ENCODE data around the gene KAT6B. TPM values are rescaled to one million over a fixed set of nuclear protein-coding genes. Genes with fewer than 3 reads are reported as not detected.

The KAT6B gene
- total RNA-seq, 1 donor from 2014 or later = 18.1 TPM

- no peak for TF ChIP-seq CTCF (IDR thresholded peaks at IDR 0.05; ENCODE audit: unreplicated experiment)
- Mint-ChIP-seq H3K9me3 (ENCODE audit: unreplicated experiment) (no peaks in the 10 kb centered on the region), H3K36me3 (ENCODE audit: low read depth, unreplicated experiment) (no peaks in the 10 kb centered on the region), H3K4me1 (ENCODE audit: unreplicated experiment) (peaks cover 8% of the 10 kb centered on the region), H3K27ac (ENCODE audit: unreplicated experiment) (no peak overlapping the region), H3K27me3 (ENCODE audit: unreplicated experiment) (no peaks in the 10 kb centered on the region), H3K4me3 (ENCODE audit: unreplicated experiment) (no peak overlapping the region)
- no peak for DNase-seq (ENCODE audit: low spot score)
These were observed 29.0 kb downstream of the KAT6B start for GRCh38 chr10:74855439-74855838.

- no peak for DNase-seq (ENCODE audit: low spot score)
- no peak overlapping the region for H3K4me3 Mint-ChIP-seq (ENCODE audit: unreplicated experiment)
- H3K36me3 Mint-ChIP-seq (ENCODE audit: low read depth, unreplicated experiment) = no peaks in the 10 kb centered on the region
- H3K9me3 Mint-ChIP-seq (ENCODE audit: unreplicated experiment) = no peaks in the 10 kb centered on the region
- no peak overlapping the region for H3K27ac Mint-ChIP-seq (ENCODE audit: unreplicated experiment)
- TF ChIP-seq CTCF (IDR thresholded peaks at IDR 0.05; ENCODE audit: unreplicated experiment) = no peak
- H3K27me3 Mint-ChIP-seq (ENCODE audit: unreplicated experiment) = no peaks in the 10 kb centered on the region
- peaks cover 8% of the 10 kb centered on the region for H3K4me1 Mint-ChIP-seq (ENCODE audit: unreplicated experiment)
These were observed 30.5 kb downstream of the KAT6B start for GRCh38 chr10:74856940-74857339.

- TF ChIP-seq CTCF (IDR thresholded peaks at IDR 0.05; ENCODE audit: unreplicated experiment) = no peak
- Mint-ChIP-seq H3K36me3 (ENCODE audit: low read depth, unreplicated experiment) (no peaks in the 10 kb centered on the region), H3K27me3 (ENCODE audit: unreplicated experiment) (no peaks in the 10 kb centered on the region), H3K9me3 (ENCODE audit: unreplicated experiment) (no peaks in the 10 kb centered on the region), H3K4me3 (ENCODE audit: unreplicated experiment) (no peak overlapping the region), H3K4me1 (ENCODE audit: unreplicated experiment) (peaks cover 8% of the 10 kb centered on the region), H3K27ac (ENCODE audit: unreplicated experiment) (no peak overlapping the region)
- DNase-seq (ENCODE audit: low spot score) = no peak
These were observed 31.2 kb downstream of the KAT6B start for GRCh38 chr10:74857586-74857985.

- H3K27me3 Mint-ChIP-seq (ENCODE audit: unreplicated experiment) = no peaks in the 10 kb centered on the region
- no peak overlapping the region for H3K4me3 Mint-ChIP-seq (ENCODE audit: unreplicated experiment)
- peaks cover 6% of the 10 kb centered on the region for H3K4me1 Mint-ChIP-seq (ENCODE audit: unreplicated experiment)
- no peaks in the 10 kb centered on the region for H3K36me3 Mint-ChIP-seq (ENCODE audit: low read depth, unreplicated experiment)
- TF ChIP-seq CTCF (IDR thresholded peaks at IDR 0.05; ENCODE audit: unreplicated experiment) = no peak
- H3K9me3 Mint-ChIP-seq (ENCODE audit: unreplicated experiment) = no peaks in the 10 kb centered on the region
- no peak overlapping the region for H3K27ac Mint-ChIP-seq (ENCODE audit: unreplicated experiment)
- no peak for DNase-seq (ENCODE audit: low spot score)
These were observed 33.1 kb downstream of the KAT6B start for GRCh38 chr10:74859546-74859945.

- H3K27ac Mint-ChIP-seq (ENCODE audit: unreplicated experiment) = no peak overlapping the region
These were observed 36.2 kb downstream of the KAT6B start for GRCh38 chr10:74862625-74863024.

More at GRCh38 chr10:74862625-74863024, 36.2 kb downstream of the KAT6B start:
- DNase-seq (ENCODE audit: low spot score) = no peak
- no peaks in the 10 kb centered on the region for H3K4me1 Mint-ChIP-seq (ENCODE audit: unreplicated experiment)
- H3K27me3 Mint-ChIP-seq (ENCODE audit: unreplicated experiment) = no peaks in the 10 kb centered on the region
- TF ChIP-seq CTCF (IDR thresholded peaks at IDR 0.05; ENCODE audit: unreplicated experiment) = no peak
- no peak overlapping the region for H3K4me3 Mint-ChIP-seq (ENCODE audit: unreplicated experiment)
- H3K9me3 Mint-ChIP-seq (ENCODE audit: unreplicated experiment) = no peaks in the 10 kb centered on the region
- no peaks in the 10 kb centered on the region for H3K36me3 Mint-ChIP-seq (ENCODE audit: low read depth, unreplicated experiment)

Measured in endothelial cell (in vitro differentiated cells).